Large intestine (tissue), 3 donors: Measurements from ENCODE around the gene TBXAS1. TPM values are rescaled to one million over a fixed set of nuclear protein-coding genes. Genes with fewer than 3 reads are reported as not detected.

Experiments
- DNase-seq, 2 donors: peaks; one replicate each; pipeline versions ENCODE4 v3.0.0 to v3.0.0-alpha.2; 2013
- H3K27ac ChIP-seq: one replicate; pipeline ENCODE4 v1.5.1; 2013; ENCODE audit warnings: low read length
- H3K27me3 ChIP-seq: 2 replicates; pipeline ENCODE4 v1.6.1; 2013; ENCODE audit warnings: low read length; ENCODE audit not compliant: control insufficient read depth, insufficient read depth
- H3K36me3 ChIP-seq: 2 replicates; pipeline ENCODE4 v1.6.1; 2013; ENCODE audit warnings: low read length; ENCODE audit not compliant: control insufficient read depth, insufficient read depth
- H3K4me1 ChIP-seq: one replicate; pipeline ENCODE4 v1.6.1; 2013; ENCODE audit warnings: low read length; ENCODE audit not compliant: control insufficient read depth, insufficient read depth
- H3K4me3 ChIP-seq: one replicate; pipeline ENCODE4 v1.5.1; 2013; ENCODE audit warnings: low read length
- H3K9me3 ChIP-seq: one replicate; pipeline ENCODE4 v1.6.1; 2013; ENCODE audit warnings: mild to moderate bottlenecking, low read depth, low read length, moderate library complexity; ENCODE audit not compliant: control insufficient read depth
- WGBS: methylation state at CpG from one replicate; pipeline ENCODE4 v1.1.5; 2013; ENCODE audit warnings: low lambda C conversion rate; ENCODE audit not compliant: insufficient coverage; 5-methylcytosine and 5-hydroxymethylcytosine counted together
- polyA plus RNA-seq: library from polyadenylated mRNA; unstranded; fragments of 120-200 nt; gene quantifications from one replicate; pipeline ENCODE4 v1.2.1, GENCODE V29; 2013

TBXAS1 gene
- polyA plus RNA-seq, 1 donor: 9.6 TPM

GRCh38 chr7:140019606-140020005, 190.5 kb downstream of the TBXAS1 start:
- DNase-seq: no peak
- no peaks in the 10 kb centered on the region for H3K27me3 ChIP-seq
- no peaks in the 10 kb centered on the region for H3K4me1 ChIP-seq
- H3K4me3 ChIP-seq: no peak overlapping the region
- WGBS: 67% methylated on average over 1 of the region's 3 CpGs
- H3K9me3 ChIP-seq: no peaks in the 10 kb centered on the region
- no peak overlapping the region for H3K27ac ChIP-seq
- peaks cover 17% of the 10 kb centered on the region for H3K36me3 ChIP-seq

GRCh38 chr7:140021603-140022002, 192.5 kb downstream of the TBXAS1 start:
- 92% methylated on average over 2 of the region's 8 CpGs for WGBS
- no peaks in the 10 kb centered on the region for H3K27me3 ChIP-seq
- H3K36me3 ChIP-seq: peaks cover 32% of the 10 kb centered on the region
- DNase-seq: no peak
- H3K27ac ChIP-seq: no peak overlapping the region
- H3K4me1 ChIP-seq: no peaks in the 10 kb centered on the region
- H3K4me3 ChIP-seq: no peak overlapping the region
- H3K9me3 ChIP-seq: no peaks in the 10 kb centered on the region

- no peak for DNase-seq
- no peak overlapping the region for H3K4me3 ChIP-seq
- H3K4me1 ChIP-seq: no peaks in the 10 kb centered on the region
- no peaks in the 10 kb centered on the region for H3K9me3 ChIP-seq
- H3K27me3 ChIP-seq: no peaks in the 10 kb centered on the region
- WGBS: no CpG with 5 or more reads among the region's 7 CpGs
- peaks cover 43% of the 10 kb centered on the region for H3K36me3 ChIP-seq
- no peak overlapping the region for H3K27ac ChIP-seq
These were observed 193.6 kb downstream of the TBXAS1 start for GRCh38 chr7:140022582-140023211.

- no peak for DNase-seq
- H3K27me3 ChIP-seq: no peaks in the 10 kb centered on the region
- WGBS: 86% methylated on average over 1 of the region's 6 CpGs
- H3K9me3 ChIP-seq: no peaks in the 10 kb centered on the region
- no peaks in the 10 kb centered on the region for H3K4me1 ChIP-seq
- H3K36me3 ChIP-seq: peaks cover 52% of the 10 kb centered on the region
- H3K4me3 ChIP-seq: no peak overlapping the region
- H3K27ac ChIP-seq: no peak overlapping the region
These were observed 194.7 kb downstream of the TBXAS1 start for GRCh38 chr7:140023728-140024127.

GRCh38 chr7:140024585-140024984, 195.5 kb downstream of the TBXAS1 start:
- no peaks in the 10 kb centered on the region for H3K9me3 ChIP-seq
- no peak overlapping the region for H3K27ac ChIP-seq
- peaks cover 53% of the 10 kb centered on the region for H3K36me3 ChIP-seq
- no peak overlapping the region for H3K4me3 ChIP-seq
- no peak for DNase-seq
- no peaks in the 10 kb centered on the region for H3K4me1 ChIP-seq
- H3K27me3 ChIP-seq: no peaks in the 10 kb centered on the region
- no CpG with 5 or more reads among the region's 18 CpGs for WGBS

- H3K27me3 ChIP-seq: no peaks in the 10 kb centered on the region
- no peaks in the 10 kb centered on the region for H3K4me1 ChIP-seq
- WGBS: no CpG with 5 or more reads among the region's 4 CpGs
- no peak overlapping the region for H3K27ac ChIP-seq
- peaks cover 53% of the 10 kb centered on the region for H3K36me3 ChIP-seq
- no peak overlapping the region for H3K4me3 ChIP-seq
- DNase-seq: no peak
- H3K9me3 ChIP-seq: no peaks in the 10 kb centered on the region
These were observed 196.2 kb downstream of the TBXAS1 start for GRCh38 chr7:140025241-140025640.

- WGBS: 100% methylated on average over 1 of the region's 12 CpGs
- Histone ChIP-seq H3K4me3 (no peak overlapping the region), H3K27ac (no peak overlapping the region), H3K27me3 (no peaks in the 10 kb centered on the region), H3K36me3 (peaks cover 53% of the 10 kb centered on the region), H3K4me1 (no peaks in the 10 kb centered on the region), H3K9me3 (no peaks in the 10 kb centered on the region)
- no peak for DNase-seq
These were observed 196.9 kb downstream of the TBXAS1 start for GRCh38 chr7:140025814-140026433.

GRCh38 chr7:140026935-140027334, 197.9 kb downstream of the TBXAS1 start:
- H3K9me3 ChIP-seq: no peaks in the 10 kb centered on the region
- H3K4me3 ChIP-seq: no peak overlapping the region
- H3K4me1 ChIP-seq: no peaks in the 10 kb centered on the region
- no peaks in the 10 kb centered on the region for H3K27me3 ChIP-seq
- DNase-seq: no peak
- no CpG with 5 or more reads among the region's 9 CpGs for WGBS
- H3K36me3 ChIP-seq: peaks cover 55% of the 10 kb centered on the region
- H3K27ac ChIP-seq: no peak overlapping the region

- Histone ChIP-seq H3K36me3 (peaks cover 49% of the 10 kb centered on the region), H3K27me3 (no peaks in the 10 kb centered on the region), H3K4me3 (no peak overlapping the region), H3K27ac (no peak overlapping the region), H3K9me3 (no peaks in the 10 kb centered on the region), H3K4me1 (no peaks in the 10 kb centered on the region)
- DNase-seq: no peak
- no CpG with 5 or more reads among the region's 9 CpGs for WGBS
These were observed 198.8 kb downstream of the TBXAS1 start for GRCh38 chr7:140027858-140028257.

GRCh38 chr7:140028311-140028710, 199.2 kb downstream of the TBXAS1 start:
- no peak overlapping the region for H3K27ac ChIP-seq
- H3K36me3 ChIP-seq: peaks cover 50% of the 10 kb centered on the region
- no peaks in the 10 kb centered on the region for H3K9me3 ChIP-seq
- H3K27me3 ChIP-seq: no peaks in the 10 kb centered on the region
- no peak overlapping the region for H3K4me3 ChIP-seq
- no peak for DNase-seq
- H3K4me1 ChIP-seq: no peaks in the 10 kb centered on the region
- WGBS: no CpG with 5 or more reads among the region's 4 CpGs

- DNase-seq: no peak
- Histone ChIP-seq H3K27ac (no peak overlapping the region), H3K27me3 (no peaks in the 10 kb centered on the region), H3K4me1 (no peaks in the 10 kb centered on the region), H3K4me3 (no peak overlapping the region), H3K9me3 (no peaks in the 10 kb centered on the region), H3K36me3 (peaks cover 51% of the 10 kb centered on the region)
- WGBS: 100% methylated on average over 1 of the region's 1 CpG
These were observed 200.0 kb downstream of the TBXAS1 start for GRCh38 chr7:140029072-140029471.
